ENCODE measurements around the gene INHBC.
"Not testable (repeated sequence)": the region's sequence is repeated elsewhere in the genome, so short reads cannot be mapped to it uniquely, and the experiment has no call there.

Gene INHBC

DNA sequence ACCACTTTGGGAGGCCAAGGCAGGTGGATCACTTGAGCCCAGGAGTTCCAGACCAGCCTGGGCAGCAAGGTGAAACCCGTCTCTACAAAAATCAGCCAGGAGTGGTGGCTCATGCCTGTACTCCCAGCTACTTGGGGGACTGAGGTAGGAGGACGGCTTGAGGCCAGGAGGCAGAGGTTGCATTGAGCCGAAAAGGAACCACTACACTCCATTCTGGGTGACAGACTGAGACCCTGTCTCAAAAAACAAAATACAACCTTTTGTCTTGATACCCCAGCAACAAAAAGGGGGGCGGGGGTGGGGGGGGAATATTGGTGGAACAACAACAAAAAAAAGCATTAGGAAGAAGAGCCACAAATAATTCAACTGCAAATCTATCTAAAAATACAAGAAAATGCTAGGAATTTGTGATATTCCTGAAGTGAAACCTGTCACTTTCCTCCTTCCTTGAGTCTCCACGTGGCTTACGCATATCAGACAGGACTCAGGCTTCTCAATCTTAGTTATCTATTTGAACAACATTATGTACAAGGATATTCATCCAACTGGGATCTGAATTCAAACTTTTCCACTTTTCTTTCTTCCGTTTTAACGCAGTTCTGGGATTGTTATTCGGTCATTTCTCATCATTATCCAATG lies 5.0 kb upstream of the INHBC start:
- DNase-seq, result no peak

DNA sequence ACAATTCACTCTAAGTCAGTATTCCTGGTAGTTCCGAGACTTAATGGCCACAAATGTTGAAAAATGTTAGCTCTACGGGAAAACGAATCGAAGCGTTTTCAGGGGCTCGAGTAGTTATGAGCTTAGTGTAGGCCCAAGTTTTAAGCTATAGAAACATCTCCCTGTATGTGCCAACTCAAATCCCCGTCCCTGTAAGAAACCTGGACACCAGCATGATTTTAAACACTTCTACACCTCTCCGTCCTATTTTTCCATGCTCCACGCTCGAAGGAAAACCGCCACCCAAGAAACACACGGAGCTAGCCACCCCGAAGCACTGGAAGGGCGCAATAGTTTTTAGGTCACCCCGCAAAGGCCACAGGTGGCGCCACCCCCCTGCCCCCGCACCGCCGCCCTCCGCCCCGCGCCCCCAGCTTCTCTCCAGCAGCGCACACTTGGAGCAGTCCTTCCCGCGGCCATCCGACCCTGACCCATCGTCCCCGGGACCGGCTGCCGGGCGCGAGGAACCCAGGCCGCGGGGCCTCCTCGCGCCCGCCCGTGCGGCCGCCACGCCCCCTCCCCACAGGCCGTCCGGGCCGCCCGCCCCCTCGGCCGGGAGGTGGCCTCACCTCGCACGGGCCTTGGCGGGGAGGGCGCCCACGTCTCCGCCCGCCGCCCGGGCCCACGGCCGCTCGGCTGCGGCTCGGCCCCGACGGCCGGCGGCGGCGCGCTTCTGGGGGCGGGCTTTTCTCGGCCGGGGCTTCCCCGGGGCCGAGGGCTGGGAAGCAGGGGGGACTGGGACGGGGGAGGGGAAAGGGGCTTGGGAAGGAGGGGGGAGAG lies 4.3 kb upstream of the INHBC start:
- DNase-seq, result no peak

DNA sequence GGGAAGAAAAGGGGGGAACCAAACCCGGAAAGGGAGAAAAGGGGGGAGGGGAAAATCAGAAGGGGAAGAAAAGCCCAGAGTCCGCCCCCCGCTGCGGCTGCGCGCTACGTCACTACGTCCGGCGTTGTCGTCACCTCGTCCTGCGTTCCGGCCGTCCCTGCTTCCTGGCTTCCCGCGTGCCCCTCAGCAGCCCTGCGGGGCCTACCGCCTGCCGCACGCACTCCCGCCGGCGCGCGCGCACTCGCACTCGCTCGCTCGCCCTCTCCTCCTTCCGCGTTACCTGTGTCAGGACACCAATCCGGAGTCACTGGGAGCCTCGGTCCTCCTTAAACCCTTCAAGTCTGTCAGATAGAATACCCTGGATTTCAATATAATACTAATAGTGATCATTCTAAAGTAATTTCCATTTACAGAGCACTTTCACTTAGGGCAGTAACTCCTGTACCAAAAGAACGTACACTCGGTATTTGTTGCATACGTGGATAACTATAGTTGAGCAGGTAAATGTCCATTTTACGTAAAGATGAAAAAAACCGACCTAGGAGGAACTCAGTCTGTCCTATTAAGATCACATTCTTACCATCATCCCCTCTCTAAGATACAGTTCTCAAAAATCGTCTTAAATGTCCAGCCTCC lies 3.5 kb upstream of the INHBC start, which contains the start of gene R3HDM2:
Gene R3HDM2 (minus strand): TSS at position 113 of the 636 bp plus-strand sequence. CDS start 120,615 bp downstream, outside the sequence.
- DNase-seq, result peak; percentile 85

- no peak for DNase-seq
These were observed 2.9 kb upstream of the INHBC start for GRCh38 chr12:57431654-57432188.

- no peak for DNase-seq
These were observed 1.2 kb upstream of the INHBC start for GRCh38 chr12:57433370-57433769.

DNA sequence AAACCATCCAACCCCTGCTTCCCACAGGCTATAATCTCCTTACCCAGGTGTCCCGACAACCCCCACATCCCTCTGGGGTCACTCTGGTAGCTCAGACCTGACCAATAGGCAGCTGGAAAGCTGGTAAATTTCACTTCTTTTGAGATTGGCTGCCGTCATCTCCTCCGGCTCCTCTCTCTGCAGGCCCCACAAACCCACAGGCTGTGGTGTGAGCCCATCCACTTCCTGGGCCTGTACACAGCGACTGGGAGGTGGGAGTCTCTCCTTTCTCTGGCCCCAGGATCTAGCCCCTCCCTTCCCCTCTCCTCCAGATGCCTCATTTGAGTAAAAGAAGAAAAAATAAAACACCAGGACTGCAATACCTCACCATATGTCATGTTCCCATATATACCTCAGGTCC lies 709 bp downstream of the INHBC start:
- no peak for DNase-seq

GRCh38 chr12:57438400-57438799 lies 3.8 kb downstream of the INHBC start:
- no peak for DNase-seq

GRCh38 chr12:57439762-57440266 lies 5.2 kb downstream of the INHBC start:
- no peak for DNase-seq

DNA sequence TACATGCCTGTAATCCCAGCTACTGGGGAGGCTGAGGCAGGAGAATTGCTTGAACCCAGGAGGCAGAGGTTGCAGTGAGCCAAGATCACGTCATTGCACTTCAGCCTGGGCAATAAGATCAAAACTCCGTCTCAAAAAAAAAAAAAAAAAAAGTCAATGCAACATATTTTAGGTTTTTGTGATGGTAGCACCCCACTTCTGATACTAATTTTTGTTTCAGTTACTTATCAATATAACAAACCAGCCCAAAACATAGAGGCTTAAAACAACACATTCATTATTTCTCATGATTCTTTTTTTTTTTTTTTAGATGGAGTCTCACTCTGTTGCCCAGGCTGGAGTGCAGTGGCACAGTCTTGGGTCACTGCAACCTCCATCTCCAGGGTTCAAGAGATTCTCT lies 6.8 kb downstream of the INHBC start:
- not testable (repeated sequence) for DNase-seq

- no peak for DNase-seq
These were observed 7.4 kb downstream of the INHBC start for GRCh38 chr12:57441846-57442427.

- DNase-seq, result not testable (repeated sequence)
These were observed 9.8 kb downstream of the INHBC start for GRCh38 chr12:57444337-57444736.

- DNase-seq, result no peak
These were observed 10.2 kb downstream of the INHBC start for GRCh38 chr12:57444744-57445143.

- DNase-seq, result no peak
These were observed 11.8 kb downstream of the INHBC start for GRCh38 chr12:57446292-57446960.

DNA sequence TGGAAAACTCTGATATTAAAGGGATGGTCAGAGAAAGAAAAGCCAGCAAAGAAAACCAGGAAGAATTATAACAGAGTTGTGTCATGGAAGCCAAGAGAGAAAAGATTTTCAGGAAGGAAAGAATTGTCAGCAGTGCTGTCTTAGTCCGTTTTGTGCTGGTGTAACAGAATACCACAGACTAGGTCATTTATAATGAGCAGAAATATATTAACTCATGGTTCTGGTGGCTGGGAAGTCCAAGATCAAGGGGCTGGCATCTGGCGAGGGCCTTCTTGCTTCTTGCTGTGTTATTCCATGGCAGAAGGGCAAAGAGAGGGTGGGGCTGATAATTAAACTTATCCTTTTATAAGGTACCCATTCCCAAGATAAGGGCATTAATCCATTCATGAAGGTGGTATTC lies 14.1 kb downstream of the INHBC start:
- no peak for DNase-seq

GRCh38 chr12:57449375-57449774 lies 14.8 kb downstream of the INHBC start:
- no peak for DNase-seq

- no peak for DNase-seq
These were observed 15.5 kb downstream of the INHBC start for GRCh38 chr12:57450057-57450456.

GRCh38 chr12:57451233-57451778 lies 16.7 kb downstream of the INHBC start:
- no peak for DNase-seq

DNA sequence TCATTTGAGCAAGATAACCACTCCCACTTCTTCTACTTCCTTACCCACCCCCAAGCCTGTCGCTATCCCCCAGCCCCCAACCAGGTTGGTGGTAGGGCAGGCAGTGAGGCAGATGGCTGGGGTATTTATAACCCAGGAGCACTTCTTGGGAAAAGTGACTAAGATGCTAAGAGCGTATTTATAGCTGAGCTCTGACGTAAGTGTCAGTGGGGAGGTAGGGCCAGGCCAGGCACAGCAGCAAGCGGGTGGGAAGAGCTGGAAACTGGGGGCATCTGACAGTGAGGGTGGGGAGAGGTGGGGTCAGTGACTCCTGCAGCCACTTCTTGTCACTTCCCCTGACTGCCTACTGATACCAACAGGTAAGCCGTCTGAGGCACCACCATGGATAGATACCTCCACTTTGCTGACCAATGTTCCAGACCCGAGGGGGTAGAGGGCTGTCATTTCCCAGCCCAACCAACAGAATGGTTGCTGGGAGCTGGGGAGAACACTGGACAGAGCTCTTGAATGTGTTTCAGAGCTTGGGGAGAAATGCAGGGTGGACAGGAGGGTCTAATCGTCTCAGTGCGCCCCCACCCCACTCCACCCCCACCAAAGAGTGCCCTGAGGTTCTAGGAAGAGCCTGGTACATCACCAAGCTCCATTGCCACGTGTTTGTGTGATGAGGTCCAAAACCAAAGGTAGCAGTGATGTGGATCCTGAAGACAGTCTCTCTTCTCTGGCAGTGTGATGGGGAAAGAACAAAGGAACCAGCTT lies 17.8 kb downstream of the INHBC start:
- no peak for DNase-seq

- no peak for DNase-seq
These were observed 18.4 kb downstream of the INHBC start for GRCh38 chr12:57452937-57453509.

- DNase-seq, result no peak
These were observed 19.6 kb downstream of the INHBC start for GRCh38 chr12:57454213-57454565.

Data from NCI-H1694 treated with DMSO at 0.1 percent for 48 hours (cell line).